LHCN-M2 (cell line): Measurements from ENCODE around the gene NPR1. TPM values are rescaled to one million over a fixed set of nuclear protein-coding genes. Genes with fewer than 3 reads are reported as not detected.
"Not testable (repeated sequence)": the region's sequence is repeated elsewhere in the genome, so short reads cannot be mapped to it uniquely, and the experiment has no call there.

ENCODE experiments used
- DNase-seq: peaks from one replicate; pipeline ENCODE4 v3.0.0-alpha.2; 2012; ENCODE audit warnings: low read depth
- total RNA-seq: library from RNA; depleted of rRNA; stranded (reverse); fragments of >200 nt; gene quantifications from 2 replicates; pipeline ENCODE4 v1.2.3, GENCODE V29; 2014

The NPR1 gene
- total RNA-seq, 1 experiment from 2014 or later, result not detected

GRCh38 chr1:153679337-153680119, 1.0 kb downstream of the NPR1 start:
- DNase-seq, result no peak

DNA sequence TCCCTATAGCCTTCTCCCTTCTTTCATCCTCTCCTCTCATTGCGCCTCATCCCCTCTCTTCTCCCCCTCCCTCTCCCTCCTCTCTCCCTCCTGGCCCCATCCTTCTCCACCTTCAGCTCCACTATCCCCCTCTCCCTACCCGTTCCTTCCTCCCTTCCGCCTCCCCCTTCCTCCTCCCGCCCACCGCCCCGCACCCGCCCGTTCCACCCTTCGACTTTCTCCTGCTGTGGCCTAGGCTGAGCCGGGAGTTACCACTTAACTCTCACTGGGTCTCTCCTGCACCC, 1.6 kb downstream of the NPR1 start:
- DNase-seq, result no peak

DNA sequence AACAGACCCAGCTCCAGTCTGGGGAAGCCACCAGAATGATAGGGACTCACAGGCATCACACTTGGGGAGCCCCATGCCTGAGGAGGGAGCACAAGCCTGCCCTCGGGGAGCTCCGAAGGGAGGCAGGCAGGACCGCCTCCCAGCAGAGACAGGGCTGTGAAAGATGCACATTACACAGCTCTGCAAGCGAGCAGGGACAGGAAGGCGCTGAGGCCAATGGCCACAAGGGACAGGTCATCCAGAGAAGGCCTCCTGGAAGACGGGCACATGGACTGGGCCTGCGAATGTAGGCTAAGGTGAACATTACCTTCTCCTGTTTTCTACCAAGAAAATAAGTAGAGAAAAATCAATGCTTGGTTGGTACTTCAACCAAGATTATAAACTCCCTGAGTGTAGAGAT, 4.2 kb downstream of the NPR1 start:
- DNase-seq, result no peak

- DNase-seq, result no peak
These were observed 5.4 kb downstream of the NPR1 start for GRCh38 chr1:153683854-153684253.

GRCh38 chr1:153684892-153685291, 6.4 kb downstream of the NPR1 start:
- DNase-seq, result no peak

GRCh38 chr1:153685544-153686340, 7.3 kb downstream of the NPR1 start:
- DNase-seq, result no peak

- no peak for DNase-seq
These were observed 9.0 kb downstream of the NPR1 start for GRCh38 chr1:153687346-153688125.

DNA sequence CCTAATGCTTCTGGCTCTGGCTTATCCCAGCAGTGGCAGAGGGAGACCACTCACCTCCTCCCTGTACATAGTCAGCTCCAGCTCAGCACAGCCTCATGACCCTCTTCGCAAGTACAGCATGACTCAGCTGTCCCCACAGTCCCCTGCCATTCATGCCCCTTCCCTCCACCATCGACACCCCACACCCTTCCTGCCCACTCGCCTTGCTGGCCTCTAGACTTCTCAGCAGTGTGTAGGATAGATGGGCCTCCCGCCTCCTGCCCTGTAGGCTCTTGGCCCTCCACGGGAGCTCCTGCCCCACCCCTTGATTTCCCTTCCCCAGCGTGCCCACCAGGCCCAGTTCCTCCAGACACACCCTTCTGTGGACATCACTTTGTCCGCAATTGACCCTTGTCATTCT, 9.8 kb downstream of the NPR1 start:
- no peak for DNase-seq

DNA sequence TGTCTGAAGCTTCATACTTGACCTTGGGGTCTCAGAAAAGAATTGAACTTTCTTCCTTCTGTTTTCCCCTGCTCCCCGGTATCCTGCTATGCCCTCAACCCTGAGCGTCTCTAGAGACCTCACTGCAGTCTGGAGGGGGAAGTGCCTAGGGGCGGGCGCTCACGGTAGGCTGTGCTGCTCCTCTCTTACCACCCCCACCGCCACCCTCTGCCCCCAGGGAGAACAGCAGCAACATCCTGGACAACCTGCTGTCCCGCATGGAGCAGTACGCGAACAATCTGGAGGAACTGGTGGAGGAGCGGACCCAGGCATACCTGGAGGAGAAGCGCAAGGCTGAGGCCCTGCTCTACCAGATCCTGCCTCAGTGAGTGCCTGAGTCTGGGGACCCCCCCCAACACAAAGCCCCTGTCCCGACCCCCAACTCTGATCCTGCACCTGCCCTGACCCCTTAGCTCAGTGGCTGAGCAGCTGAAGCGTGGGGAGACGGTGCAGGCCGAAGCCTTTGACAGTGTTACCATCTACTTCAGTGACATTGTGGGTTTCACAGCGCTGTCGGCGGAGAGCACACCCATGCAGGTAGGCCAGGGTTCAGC, 10.3 kb downstream of the NPR1 start:
- DNase-seq, result no peak

DNA sequence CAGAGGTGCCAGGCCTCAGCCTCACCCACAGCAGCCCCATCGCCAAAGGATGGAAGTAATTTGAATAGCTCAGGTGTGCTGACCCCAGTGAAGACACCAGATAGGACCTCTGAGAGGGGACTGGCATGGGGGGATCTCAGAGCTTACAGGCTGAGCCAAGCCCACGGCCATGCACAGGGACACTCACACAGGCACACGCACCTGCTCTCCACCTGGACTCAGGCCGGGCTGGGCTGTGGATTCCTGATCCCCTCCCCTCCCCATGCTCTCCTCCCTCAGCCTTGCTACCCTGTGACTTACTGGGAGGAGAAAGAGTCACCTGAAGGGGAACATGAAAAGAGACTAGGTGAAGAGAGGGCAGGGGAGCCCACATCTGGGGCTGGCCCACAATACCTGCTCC, 15.0 kb downstream of the NPR1 start:
- no peak for DNase-seq

DNA sequence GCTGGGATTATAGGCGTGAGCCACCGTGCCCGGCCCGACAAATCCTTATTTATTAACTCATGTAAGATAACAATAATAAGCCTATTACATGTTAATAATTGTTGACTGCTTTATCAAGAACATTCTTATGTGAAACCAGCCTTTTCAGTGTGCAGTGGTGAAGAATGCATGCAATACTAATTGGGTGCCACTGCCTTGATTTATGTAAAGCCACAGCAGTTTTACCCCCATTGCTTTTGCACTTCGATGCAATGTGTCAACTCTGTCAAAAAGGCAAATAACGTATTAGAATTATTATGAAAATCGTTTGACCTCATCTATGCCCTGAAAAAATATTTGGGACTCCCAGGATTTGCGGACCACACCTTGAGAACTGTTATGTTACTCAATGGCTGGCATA, 18.3 kb downstream of the NPR1 start:
- DNase-seq, result no peak

GRCh38 chr1:153697191-153698019, 18.9 kb downstream of the NPR1 start:
- DNase-seq, result no peak

DNA sequence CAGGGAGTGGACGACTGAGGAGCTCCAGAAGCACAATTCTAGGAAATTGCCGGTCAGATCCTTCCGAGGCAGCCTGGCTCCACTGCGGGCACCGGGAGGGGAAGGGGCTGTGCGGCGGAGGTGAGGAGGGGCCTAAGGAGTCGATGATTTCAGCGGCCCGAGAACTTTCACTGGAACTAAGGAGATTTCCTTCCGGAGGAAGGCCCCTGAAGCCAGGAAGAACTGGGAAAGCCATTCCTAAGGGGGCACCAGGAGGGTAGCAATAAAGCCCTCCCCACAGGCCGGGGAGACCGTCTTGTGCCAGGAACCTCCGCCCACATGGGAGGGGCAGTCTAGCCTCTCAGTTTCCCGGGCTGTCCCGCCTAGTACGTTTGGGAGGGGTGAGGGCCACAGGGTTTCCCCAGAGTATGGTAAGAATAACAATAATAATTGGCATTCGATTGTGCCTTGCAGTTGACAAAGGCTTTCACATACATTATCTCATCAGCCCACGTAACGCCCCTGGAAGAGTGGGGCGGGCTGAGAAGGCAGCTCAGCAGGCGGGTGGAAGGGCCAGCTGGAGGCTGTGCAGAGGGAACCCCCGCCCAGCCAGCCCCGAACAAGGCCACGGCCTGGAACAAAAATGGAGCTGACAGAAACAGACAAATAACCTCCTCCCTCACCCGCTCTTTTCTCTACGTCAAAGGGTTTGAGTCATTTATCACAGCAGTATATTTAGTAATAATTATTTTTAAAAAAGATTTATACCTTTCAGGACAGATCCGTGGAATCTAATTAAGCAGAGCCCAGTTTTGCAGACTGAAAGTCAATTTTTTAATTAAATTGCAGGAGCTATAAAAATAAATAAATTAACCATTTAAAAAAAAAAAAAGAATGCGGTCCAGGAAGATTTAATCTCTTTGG, 19.8 kb downstream of the NPR1 start:
- DNase-seq, result no peak

DNA sequence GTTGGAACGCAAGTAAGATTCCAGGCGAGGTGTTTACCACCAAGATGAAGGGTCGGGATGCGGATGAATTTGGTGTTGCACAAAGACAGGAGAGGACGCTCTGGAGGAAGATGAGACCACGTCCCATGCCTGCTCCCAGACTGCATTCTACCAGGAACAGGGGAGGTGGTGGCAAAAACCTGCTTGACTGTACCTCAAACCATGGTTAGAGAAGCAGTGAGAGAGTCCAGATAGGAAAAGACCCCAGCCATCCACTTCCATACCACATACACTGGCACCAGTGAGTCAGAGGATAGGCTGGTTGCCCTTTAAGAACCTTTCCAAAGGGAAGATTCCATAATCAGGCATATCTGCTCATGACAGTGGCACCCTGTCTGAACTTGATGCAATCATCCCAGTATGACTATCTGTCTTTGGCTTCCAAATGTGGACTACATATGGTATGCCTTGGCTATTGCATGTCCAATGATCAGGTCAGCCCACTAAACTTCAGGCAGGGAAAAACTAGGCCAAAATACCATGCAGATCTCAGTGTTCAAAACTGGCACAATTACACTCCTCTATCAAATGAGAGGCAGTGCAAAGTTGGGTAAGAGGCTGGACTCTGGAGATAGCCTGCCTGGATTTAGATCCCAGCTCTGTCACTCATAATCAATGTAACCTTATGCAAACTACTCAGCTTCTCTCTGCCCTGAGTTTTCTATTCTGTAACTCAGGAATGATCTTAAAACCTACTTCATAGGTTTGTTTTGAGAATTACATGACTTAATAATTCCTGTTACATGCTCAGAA, 20.6 kb downstream of the NPR1 start:
- DNase-seq, result peak; percentile 12

DNA sequence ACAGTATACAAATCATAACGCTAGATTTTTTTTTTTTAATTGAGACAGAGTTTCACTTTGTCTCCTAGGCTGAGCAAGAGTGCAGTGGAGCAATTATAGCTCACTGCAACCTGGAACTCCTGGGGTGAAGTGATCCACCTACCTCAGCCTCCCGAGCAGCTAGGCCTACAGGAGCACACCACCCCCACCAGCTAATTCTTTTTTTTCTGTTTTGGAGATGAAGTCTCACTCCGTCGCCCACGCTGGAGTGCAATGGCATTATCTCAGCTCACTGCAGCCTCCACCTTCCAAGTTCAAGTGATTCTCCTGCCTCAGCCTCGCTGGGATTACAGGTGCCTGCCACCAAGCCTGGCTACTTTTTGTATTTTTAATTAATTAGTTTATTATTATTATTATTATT, 21.3 kb downstream of the NPR1 start:
- no peak for DNase-seq

GRCh38 chr1:153705484-153705883, 27.0 kb downstream of the NPR1 start:
- DNase-seq, result no peak

GRCh38 chr1:153711026-153711425, 32.5 kb downstream of the NPR1 start:
- no peak for DNase-seq

DNA sequence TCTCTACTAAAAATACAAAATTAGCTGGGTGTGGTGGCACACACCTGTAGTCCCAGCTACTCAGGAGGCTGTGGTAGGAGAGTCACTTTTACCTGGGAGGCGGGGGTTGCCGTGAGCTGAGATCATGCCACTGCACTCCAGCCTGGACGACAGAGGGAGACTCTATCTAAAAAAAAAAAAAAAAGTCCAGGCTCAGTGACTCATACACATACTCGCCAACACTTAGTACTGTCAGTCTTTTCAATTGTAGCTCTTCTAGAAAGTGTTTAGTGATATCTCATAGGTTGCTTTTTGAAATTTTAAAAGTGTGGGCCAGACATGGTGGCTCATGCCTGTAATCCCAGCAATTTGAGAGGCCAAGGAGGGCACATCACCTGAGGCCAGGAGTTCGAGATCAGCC, 37.7 kb downstream of the NPR1 start:
- not testable (repeated sequence) for DNase-seq

DNA sequence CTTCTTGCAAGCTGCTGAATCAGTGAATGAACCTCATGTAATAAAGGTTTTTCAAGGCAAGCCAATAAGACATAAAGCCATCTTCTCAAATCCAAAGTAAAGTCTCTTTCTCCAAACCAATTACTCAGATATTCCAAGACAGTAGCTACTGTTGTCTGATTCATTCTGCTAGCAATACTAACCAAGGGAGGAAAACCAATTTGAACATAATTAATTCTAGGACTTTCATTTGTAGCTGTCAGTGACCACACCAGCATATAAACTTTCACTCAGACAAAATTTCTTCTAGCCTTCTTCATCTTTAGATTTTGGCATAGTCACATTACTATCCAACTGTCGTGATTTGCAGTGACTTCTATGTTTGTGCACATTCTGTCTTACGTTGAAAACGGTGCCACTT, 38.8 kb downstream of the NPR1 start:
- DNase-seq, result no peak
